IPS-15b (cell line): ENCODE measurements around the gene SNX27.
"Not testable (repeated sequence)": the region's sequence is repeated elsewhere in the genome, so short reads cannot be mapped to it uniquely, and the experiment has no call there.

Experiments used
- H3K27me3 ChIP-seq: one replicate; pipeline ENCODE4 v1.6.1; 2013; ENCODE audit warnings: low read length; ENCODE audit not compliant: control insufficient read depth, insufficient read depth
- H3K36me3 ChIP-seq: one replicate; pipeline ENCODE4 v1.6.1; 2013; ENCODE audit warnings: low read length; ENCODE audit not compliant: control insufficient read depth, insufficient read depth
- H3K4me1 ChIP-seq: one replicate; pipeline ENCODE4 v1.6.1; 2013; ENCODE audit warnings: mild to moderate bottlenecking, low read length; ENCODE audit not compliant: control insufficient read depth, insufficient read depth
- H3K4me3 ChIP-seq: one replicate; pipeline ENCODE4 v1.5.1; 2013; ENCODE audit warnings: low read depth, low read length
- H3K9ac ChIP-seq: one replicate; pipeline ENCODE4 v1.6.1; 2013; ENCODE audit warnings: low read depth, mild to moderate bottlenecking, low read length
- H3K9me3 ChIP-seq: one replicate; pipeline ENCODE4 v1.6.1; 2013; ENCODE audit warnings: mild to moderate bottlenecking, low read length; ENCODE audit not compliant: control insufficient read depth, insufficient read depth

Gene SNX27

GRCh38 chr1:151653397-151653796 is 41.5 kb downstream of the SNX27 start:
- Histone ChIP-seq H3K27me3 (no peaks in the 10 kb centered on the region), H3K4me1 (no peaks in the 10 kb centered on the region), H3K4me3 (no peak overlapping the region), H3K36me3 (peaks cover 3% of the 10 kb centered on the region), H3K9me3 (no peaks in the 10 kb centered on the region), H3K9ac (no peak overlapping the region)

GRCh38 chr1:151655371-151655770 is 43.5 kb downstream of the SNX27 start:
- H3K9me3 ChIP-seq = no peaks in the 10 kb centered on the region
- H3K4me1 ChIP-seq = no peaks in the 10 kb centered on the region
- no peak overlapping the region for H3K9ac ChIP-seq
- no peaks in the 10 kb centered on the region for H3K27me3 ChIP-seq
- no peak overlapping the region for H3K4me3 ChIP-seq
- H3K36me3 ChIP-seq = peaks cover 3% of the 10 kb centered on the region

GRCh38 chr1:151661751-151662150 is 49.9 kb downstream of the SNX27 start:
- Histone ChIP-seq H3K4me3 (no peak overlapping the region), H3K27me3 (no peaks in the 10 kb centered on the region), H3K36me3 (peaks cover 3% of the 10 kb centered on the region), H3K4me1 (no peaks in the 10 kb centered on the region), H3K9ac (no peak overlapping the region), H3K9me3 (no peaks in the 10 kb centered on the region)

GRCh38 chr1:151668090-151668489 is 56.2 kb downstream of the SNX27 start:
- no peaks in the 10 kb centered on the region for H3K27me3 ChIP-seq
- H3K9ac ChIP-seq = no peak overlapping the region
- no peak overlapping the region for H3K4me3 ChIP-seq
- H3K9me3 ChIP-seq = no peaks in the 10 kb centered on the region
- no peaks in the 10 kb centered on the region for H3K36me3 ChIP-seq
- H3K4me1 ChIP-seq = no peaks in the 10 kb centered on the region

- H3K36me3 ChIP-seq, H3K4me3 ChIP-seq, H3K4me1 ChIP-seq, H3K9ac ChIP-seq, H3K9me3 ChIP-seq, H3K27me3 ChIP-seq: not testable (repeated sequence)
Observed at GRCh38 chr1:151670036-151670675, 58.3 kb downstream of the SNX27 start.

- H3K36me3 ChIP-seq = no peaks in the 10 kb centered on the region
- no peaks in the 10 kb centered on the region for H3K9me3 ChIP-seq
- H3K9ac ChIP-seq = no peak overlapping the region
- H3K4me1 ChIP-seq = no peaks in the 10 kb centered on the region
- no peaks in the 10 kb centered on the region for H3K27me3 ChIP-seq
- H3K4me3 ChIP-seq = no peak overlapping the region
Observed at GRCh38 chr1:151673407-151673806, 61.6 kb downstream of the SNX27 start.

- Histone ChIP-seq H3K9ac (no peak overlapping the region), H3K36me3 (peaks cover 4% of the 10 kb centered on the region), H3K4me3 (no peak overlapping the region), H3K27me3 (no peaks in the 10 kb centered on the region), H3K4me1 (no peaks in the 10 kb centered on the region), H3K9me3 (no peaks in the 10 kb centered on the region)
Observed at GRCh38 chr1:151680391-151680790, 68.5 kb downstream of the SNX27 start.

- Histone ChIP-seq H3K4me1 (no peaks in the 10 kb centered on the region), H3K9ac (no peak overlapping the region), H3K27me3 (no peaks in the 10 kb centered on the region), H3K4me3 (no peak overlapping the region), H3K9me3 (no peaks in the 10 kb centered on the region), H3K36me3 (peaks cover 4% of the 10 kb centered on the region)
Observed at GRCh38 chr1:151680826-151681225, 69.0 kb downstream of the SNX27 start.

- Histone ChIP-seq H3K4me3 (no peak overlapping the region), H3K9me3 (no peaks in the 10 kb centered on the region), H3K36me3 (peaks cover 4% of the 10 kb centered on the region), H3K27me3 (no peaks in the 10 kb centered on the region), H3K9ac (no peak overlapping the region), H3K4me1 (no peaks in the 10 kb centered on the region)
Observed at GRCh38 chr1:151681923-151682322, 70.1 kb downstream of the SNX27 start.

GRCh38 chr1:151682901-151683300 is 71.1 kb downstream of the SNX27 start:
- H3K9ac ChIP-seq, H3K36me3 ChIP-seq: not testable (repeated sequence)

GRCh38 chr1:151684128-151684527 is 72.3 kb downstream of the SNX27 start:
- Histone ChIP-seq H3K4me1 (no peaks in the 10 kb centered on the region), H3K4me3 (no peak overlapping the region), H3K36me3 (peaks cover 4% of the 10 kb centered on the region), H3K9me3 (no peaks in the 10 kb centered on the region), H3K9ac (no peak overlapping the region), H3K27me3 (no peaks in the 10 kb centered on the region)

More at GRCh38 chr1:151682901-151683300, 71.1 kb downstream of the SNX27 start:
- H3K9me3 ChIP-seq, H3K4me1 ChIP-seq, H3K4me3 ChIP-seq, H3K27me3 ChIP-seq: not testable (repeated sequence)

GRCh38 chr1:151686561-151686960 is 74.7 kb downstream of the SNX27 start:
- no peaks in the 10 kb centered on the region for H3K4me1 ChIP-seq
- H3K9me3 ChIP-seq = no peaks in the 10 kb centered on the region
- peaks cover 4% of the 10 kb centered on the region for H3K36me3 ChIP-seq
- H3K4me3 ChIP-seq = no peak overlapping the region
- H3K9ac ChIP-seq = no peak overlapping the region
- no peaks in the 10 kb centered on the region for H3K27me3 ChIP-seq
